Neural progenitor cell (in vitro differentiated cells): ENCODE data around the gene VSIG1. TPM values are rescaled to one million over a fixed set of nuclear protein-coding genes. Genes with fewer than 3 reads are reported as not detected.

Experiments used
- DNase-seq: peaks from one replicate; pipeline ENCODE4 v3.0.0-alpha.2; 2016; ENCODE audit warnings: low spot score
- H2AFZ ChIP-seq: fragments of 200-600 bp; sonication (generic); replicated peaks from 2 replicates; pipeline ENCODE4 v1.6.1; 2016; ENCODE audit warnings: antibody characterized with exemption
- H3F3A ChIP-seq: fragments of 200-600 bp; sonication (generic); 2 replicates; pipeline ENCODE4 v1.6.1; 2016; ENCODE audit warnings: antibody characterized with exemption, low read depth
- H3K27ac ChIP-seq: fragments of 200-600 bp; sonication (generic); 2 replicates; pipeline ENCODE4 v1.5.1; 2016; ENCODE audit warnings: mild to moderate bottlenecking
- H3K27me3 ChIP-seq: fragments of 200-600 bp; sonication (generic); 2 replicates; pipeline ENCODE4 v1.6.1; 2016; ENCODE audit warnings: mild to moderate bottlenecking, moderate library complexity
- H3K36me3 ChIP-seq: fragments of 200-600 bp; sonication (generic); 2 replicates; pipeline ENCODE4 v1.5.1; 2016
- H3K4me1 ChIP-seq: fragments of 200-600 bp; sonication (generic); 2 replicates; pipeline ENCODE4 v1.6.1; 2016; ENCODE audit warnings: mixed run types
- H3K4me2 ChIP-seq: fragments of 200-600 bp; sonication (generic); 2 replicates; pipeline ENCODE4 v1.6.1; 2016
- H3K4me3 ChIP-seq: fragments of 200-600 bp; sonication (generic); 2 replicates; pipeline ENCODE4 v1.5.1; 2016
- H3K79me2 ChIP-seq: fragments of 200-600 bp; sonication (generic); 2 replicates; pipeline ENCODE4 v1.6.1; 2016; ENCODE audit warnings: low read depth
- H3K9ac ChIP-seq: fragments of 200-600 bp; sonication (generic); 2 replicates; pipeline ENCODE4 v1.6.1; 2016
- H3K9me3 ChIP-seq: fragments of 200-600 bp; sonication (generic); 2 replicates; pipeline ENCODE4 v1.5.1; 2016; ENCODE audit warnings: low read depth
- H4K20me1 ChIP-seq: fragments of 200-600 bp; sonication (generic); 2 replicates; pipeline ENCODE4 v1.6.1; 2016; ENCODE audit warnings: low read depth
- H3K27ac Mint-ChIP-seq: 3 replicates; pipeline ENCODE4 v1.8.0; 2021; ENCODE audit warnings: mixed read lengths
- H3K27me3 Mint-ChIP-seq: 2 replicates; pipeline ENCODE4 v1.8.0; 2022; ENCODE audit warnings: low read depth, mild to moderate bottlenecking, inconsistent platforms, moderate library complexity, mixed read lengths; ENCODE audit not compliant: insufficient read depth
- H3K36me3 Mint-ChIP-seq: 3 replicates; pipeline ENCODE4 v1.8.0; 2021; ENCODE audit warnings: mixed read lengths
- H3K4me1 Mint-ChIP-seq: 3 replicates; pipeline ENCODE4 v1.8.0; 2021; ENCODE audit warnings: mixed read lengths
- H3K4me3 Mint-ChIP-seq: 3 replicates; pipeline ENCODE4 v1.8.0; 2021; ENCODE audit warnings: mild to moderate bottlenecking, moderate library complexity, mixed read lengths
- H3K9me3 Mint-ChIP-seq: 3 replicates; pipeline ENCODE4 v1.8.0; 2020; ENCODE audit warnings: mixed read lengths
- CTCF ChIP-seq: fragments of 200-600 bp; sonication (generic); IDR thresholded peaks from 2 replicates; pipeline ENCODE4 v1.5.1; 2017; ENCODE audit warnings: antibody characterized with exemption, mild to moderate bottlenecking
- EZH2 ChIP-seq: fragments of 200-600 bp; sonication (generic); IDR thresholded peaks from 2 replicates; pipeline ENCODE4 v1.6.1; 2017; ENCODE audit warnings: antibody characterized with exemption, mild to moderate bottlenecking, moderate library complexity
- EZH2phosphoT487 ChIP-seq: fragments of 200-600 bp; sonication (generic); IDR thresholded peaks from 2 replicates; pipeline ENCODE4 v1.6.1; 2017; ENCODE audit warnings: antibody characterized with exemption
- total RNA-seq: library from RNA; depleted of rRNA; stranded (reverse); fragments of >200 nt; gene quantifications from 2 replicates; pipeline ENCODE4 v1.2.3, GENCODE V29; 2015; ENCODE audit warnings: low replicate concordance

Gene VSIG1
- total RNA-seq, 1 donor from 2014 or later, result 0.22 TPM

DNA sequence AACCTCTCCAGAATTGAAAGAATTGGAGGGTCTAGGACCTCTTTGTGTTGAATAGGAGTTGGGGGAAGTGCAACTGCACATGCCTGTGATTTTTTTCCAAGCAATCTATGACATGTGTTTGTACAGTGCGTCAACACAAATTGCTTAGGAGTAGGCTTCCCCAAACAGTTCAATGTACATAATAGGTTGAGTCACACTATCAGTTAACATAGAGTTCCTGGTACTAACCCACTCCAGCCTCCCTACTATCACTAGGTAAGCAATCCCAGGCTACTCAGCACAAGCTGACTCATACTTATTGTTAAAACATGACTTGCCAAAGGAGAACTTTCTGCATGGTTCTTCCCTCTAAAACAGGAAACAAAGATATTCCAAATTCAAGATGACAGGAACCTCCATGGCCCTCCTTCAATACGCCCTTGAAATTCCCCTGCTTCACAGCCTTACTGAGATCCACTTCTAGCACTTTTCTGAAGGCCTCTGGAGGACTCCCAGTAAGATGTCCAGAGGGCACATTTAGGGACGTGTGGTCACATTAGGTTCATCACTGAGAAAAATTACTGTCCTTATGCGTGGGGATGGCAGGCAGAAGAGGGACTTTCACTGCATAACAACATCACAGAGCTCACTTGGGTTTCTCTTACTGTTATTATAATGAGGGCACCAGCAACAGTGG lies 8.4 kb upstream of the VSIG1 start:
- no peaks in the 10 kb centered on the region for H3K9me3 ChIP-seq
- no peaks in the 10 kb centered on the region for H3K79me2 ChIP-seq
- H3K4me1 ChIP-seq, result no peaks in the 10 kb centered on the region
- no peak overlapping the region for H3K27ac ChIP-seq
- no peaks in the 10 kb centered on the region for H3K36me3 ChIP-seq
- TF ChIP-seq EZH2phosphoT487, result no peak
- TF ChIP-seq EZH2, result no peak
- TF ChIP-seq CTCF, result no peak
- H3K36me3 Mint-ChIP-seq, result no peaks in the 10 kb centered on the region
- H3K4me3 ChIP-seq, result no peak overlapping the region
- no peak for DNase-seq
- H3K4me1 Mint-ChIP-seq, result peaks cover 5% of the 10 kb centered on the region
- no peak overlapping the region for H3K27ac Mint-ChIP-seq
- no peaks in the 10 kb centered on the region for H3K27me3 ChIP-seq
- no peak overlapping the region for H3K9ac ChIP-seq
- H3K9me3 Mint-ChIP-seq, result no peaks in the 10 kb centered on the region
- H3K4me2 ChIP-seq, result no peak overlapping the region
- no peaks in the 10 kb centered on the region for H3F3A ChIP-seq
- no peak overlapping the region for H3K4me3 Mint-ChIP-seq
- no peaks in the 10 kb centered on the region for H3K27me3 Mint-ChIP-seq
- no peak overlapping the region for H2AFZ ChIP-seq
- no peaks in the 10 kb centered on the region for H4K20me1 ChIP-seq

DNA sequence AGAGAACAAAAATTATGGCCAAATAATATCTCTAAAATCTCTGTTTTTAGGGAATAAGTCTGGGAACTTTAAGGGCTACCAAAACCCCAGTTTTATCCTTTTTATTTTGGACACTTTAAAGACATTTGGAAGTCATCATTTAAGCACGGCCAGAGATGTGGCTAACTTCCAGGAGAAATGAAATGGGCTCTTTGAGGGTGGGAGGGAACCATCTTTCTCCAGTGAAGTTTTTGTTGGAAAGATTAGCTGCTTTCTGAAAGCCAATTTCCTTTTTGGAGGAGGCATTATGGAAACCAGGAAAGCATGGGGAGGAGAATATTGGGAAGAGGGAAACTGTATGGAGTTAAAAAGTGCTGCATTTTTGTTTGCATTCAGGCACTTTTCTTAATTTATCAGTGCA lies 4.8 kb downstream of the VSIG1 start:
- Histone ChIP-seq H2AFZ (peak overlapping the region; percentile 10), H3K4me2 (no peak overlapping the region), H4K20me1 (no peaks in the 10 kb centered on the region), H3K27ac (no peak overlapping the region), H3F3A (no peaks in the 10 kb centered on the region), H3K4me3 (no peak overlapping the region), H3K9me3 (no peaks in the 10 kb centered on the region), H3K36me3 (no peaks in the 10 kb centered on the region), H3K27me3 (no peaks in the 10 kb centered on the region), H3K9ac (no peak overlapping the region), H3K79me2 (no peaks in the 10 kb centered on the region), H3K4me1 (no peaks in the 10 kb centered on the region)
- H3K4me1 Mint-ChIP-seq, result peaks cover 3% of the 10 kb centered on the region
- H3K4me3 Mint-ChIP-seq, result no peak overlapping the region
- H3K9me3 Mint-ChIP-seq, result no peaks in the 10 kb centered on the region
- H3K36me3 Mint-ChIP-seq, result no peaks in the 10 kb centered on the region
- no peak for TF ChIP-seq EZH2
- TF ChIP-seq EZH2phosphoT487, result no peak
- no peak for TF ChIP-seq CTCF
- H3K27ac Mint-ChIP-seq, result no peak overlapping the region
- DNase-seq, result no peak
- no peaks in the 10 kb centered on the region for H3K27me3 Mint-ChIP-seq

GRCh38 chrX:108053218-108053617 lies 8.4 kb downstream of the VSIG1 start:
- H3K4me3 ChIP-seq, result no peak overlapping the region
- no peak for TF ChIP-seq CTCF
- TF ChIP-seq EZH2phosphoT487, result no peak
- no peak for TF ChIP-seq EZH2
- H3K27ac ChIP-seq, result no peak overlapping the region
- H4K20me1 ChIP-seq, result no peaks in the 10 kb centered on the region
- H3K4me1 Mint-ChIP-seq, result peaks cover 15% of the 10 kb centered on the region
- no peaks in the 10 kb centered on the region for H3K9me3 Mint-ChIP-seq
- no peaks in the 10 kb centered on the region for H3K27me3 ChIP-seq
- no peak overlapping the region for H3K4me2 ChIP-seq
- no peak overlapping the region for H3K9ac ChIP-seq
- H3K79me2 ChIP-seq, result no peaks in the 10 kb centered on the region
- no peaks in the 10 kb centered on the region for H3K9me3 ChIP-seq
- H3K36me3 ChIP-seq, result no peaks in the 10 kb centered on the region
- no peaks in the 10 kb centered on the region for H3K27me3 Mint-ChIP-seq
- no peaks in the 10 kb centered on the region for H3K36me3 Mint-ChIP-seq
- H3K27ac Mint-ChIP-seq, result no peak overlapping the region
- H3K4me1 ChIP-seq, result peaks cover 7% of the 10 kb centered on the region
- no peak overlapping the region for H3K4me3 Mint-ChIP-seq
- DNase-seq, result no peak
- H2AFZ ChIP-seq, result no peak overlapping the region
- H3F3A ChIP-seq, result no peaks in the 10 kb centered on the region
